ENCODE measurements around the gene DNAI1. TPM values are rescaled to one million over a fixed set of nuclear protein-coding genes. Genes with fewer than 3 reads are reported as not detected.

Gene DNAI1
- total RNA-seq, 1 donor from 2014 or later: not detected

DNA sequence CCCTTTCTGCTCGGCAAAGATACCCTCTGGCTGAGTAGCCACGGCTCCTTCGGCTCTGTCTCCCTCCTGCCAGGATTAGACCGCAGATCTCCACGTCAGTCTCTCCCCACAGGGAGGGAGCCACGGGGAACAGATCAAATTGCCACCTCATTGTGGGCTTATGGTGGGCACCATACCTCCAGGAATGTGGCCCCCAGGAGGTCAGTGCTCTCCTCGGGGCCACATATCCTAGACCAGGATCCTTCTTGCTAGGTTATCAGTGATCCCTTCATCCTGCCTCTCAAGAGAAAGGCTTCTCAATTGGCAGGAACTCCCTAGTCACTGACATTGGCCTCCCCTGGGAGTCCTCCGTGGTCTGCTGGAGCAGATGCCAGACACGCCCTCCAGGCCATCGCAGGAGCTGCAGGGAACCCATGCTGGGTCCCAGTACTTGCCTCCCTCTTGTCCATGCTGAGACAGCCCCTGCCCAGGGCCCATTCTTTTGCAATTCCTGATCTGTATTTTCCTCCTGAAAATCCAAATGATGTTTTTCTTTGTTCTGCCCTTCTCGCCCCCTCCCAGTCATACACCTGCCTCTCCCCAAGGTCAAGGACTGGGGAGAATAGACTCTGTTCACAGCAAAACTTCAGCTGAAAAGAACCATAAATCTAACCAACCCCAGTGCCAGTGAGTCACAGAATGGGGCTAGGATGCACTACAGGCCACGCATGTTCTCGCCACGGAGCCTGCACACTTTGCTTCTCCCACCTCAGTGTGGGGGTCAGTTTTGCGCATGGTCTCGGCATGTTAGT is 95.8 kb downstream of the DNAI1 start:
- Histone ChIP-seq H3K4me1 (peaks cover 8% of the 10 kb centered on the region), H3K4me3 (no peak overlapping the region), H3K27ac (replicated peaks) (no peak overlapping the region), H3K27me3 (ENCODE audit: low read depth) (peaks cover 10% of the 10 kb centered on the region), H3K36me3 (no peaks in the 10 kb centered on the region), H3K9me3 (replicated peaks) (no peaks in the 10 kb centered on the region)
- no peak for DNase-seq
- TF ChIP-seq, protein P1, sequence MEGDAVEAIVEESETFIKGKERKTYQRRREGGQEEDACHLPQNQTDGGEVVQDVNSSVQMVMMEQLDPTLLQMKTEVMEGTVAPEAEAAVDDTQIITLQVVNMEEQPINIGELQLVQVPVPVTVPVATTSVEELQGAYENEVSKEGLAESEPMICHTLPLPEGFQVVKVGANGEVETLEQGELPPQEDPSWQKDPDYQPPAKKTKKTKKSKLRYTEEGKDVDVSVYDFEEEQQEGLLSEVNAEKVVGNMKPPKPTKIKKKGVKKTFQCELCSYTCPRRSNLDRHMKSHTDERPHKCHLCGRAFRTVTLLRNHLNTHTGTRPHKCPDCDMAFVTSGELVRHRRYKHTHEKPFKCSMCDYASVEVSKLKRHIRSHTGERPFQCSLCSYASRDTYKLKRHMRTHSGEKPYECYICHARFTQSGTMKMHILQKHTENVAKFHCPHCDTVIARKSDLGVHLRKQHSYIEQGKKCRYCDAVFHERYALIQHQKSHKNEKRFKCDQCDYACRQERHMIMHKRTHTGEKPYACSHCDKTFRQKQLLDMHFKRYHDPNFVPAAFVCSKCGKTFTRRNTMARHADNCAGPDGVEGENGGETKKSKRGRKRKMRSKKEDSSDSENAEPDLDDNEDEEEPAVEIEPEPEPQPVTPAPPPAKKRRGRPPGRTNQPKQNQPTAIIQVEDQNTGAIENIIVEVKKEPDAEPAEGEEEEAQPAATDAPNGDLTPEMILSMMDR (IDR thresholded peaks at IDR 0.05; ENCODE audit: borderline replicate concordance): no peak
- intact Hi-C loops (cut with micrococcal nuclease): no loop called here

DNA sequence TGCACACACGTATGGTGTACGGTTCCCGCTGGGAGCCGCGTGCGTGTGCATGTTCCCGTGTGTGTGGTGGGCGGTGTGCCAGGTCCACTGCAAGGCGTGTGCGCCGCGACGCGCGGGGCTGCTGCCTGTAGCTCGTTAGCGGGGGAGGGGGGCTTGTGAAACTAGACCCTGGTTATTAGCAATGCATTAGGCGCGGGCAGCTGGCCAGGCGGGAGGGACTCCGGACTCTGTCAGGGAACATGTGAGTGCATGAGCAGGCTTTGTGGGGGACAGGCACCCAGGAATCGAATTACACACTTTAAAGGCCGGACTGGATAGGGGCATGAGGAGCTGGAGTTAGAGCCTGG is 96.4 kb downstream of the DNAI1 start:
- Histone ChIP-seq H3K27me3 (ENCODE audit: low read depth) (peaks cover 15% of the 10 kb centered on the region), H3K36me3 (no peaks in the 10 kb centered on the region), H3K4me1 (peaks cover 14% of the 10 kb centered on the region), H3K27ac (replicated peaks) (no peak overlapping the region), H3K9me3 (replicated peaks) (no peaks in the 10 kb centered on the region), H3K4me3 (no peak overlapping the region)
- intact Hi-C loops (cut with micrococcal nuclease): no loop called here
- TF ChIP-seq, protein P1 (IDR thresholded peaks at IDR 0.05; ENCODE audit: borderline replicate concordance): no peak
- DNase-seq: no peak

DNA sequence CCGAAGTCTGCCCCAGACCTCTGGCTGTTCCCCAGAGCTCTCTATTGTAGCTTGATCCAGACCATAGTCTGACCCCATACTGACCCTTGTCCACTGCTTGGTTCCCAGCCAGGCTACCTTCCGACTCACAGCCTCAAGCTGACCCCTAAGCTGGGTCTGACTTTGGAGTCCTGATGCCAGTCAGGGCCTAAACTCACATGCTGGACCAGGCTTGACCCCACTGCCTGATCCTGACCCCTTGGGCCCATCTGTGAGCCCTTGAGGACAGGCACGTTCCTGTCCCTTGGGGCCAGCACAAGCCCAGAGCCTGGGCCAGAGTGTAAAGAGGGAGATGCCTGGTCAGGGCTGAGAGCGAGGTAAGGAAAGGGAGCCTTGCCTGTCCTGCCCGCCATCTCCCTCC is 96.9 kb downstream of the DNAI1 start:
- H3K4me3 ChIP-seq: no peak overlapping the region
- no peak for DNase-seq
- TF ChIP-seq, protein P1 (IDR thresholded peaks at IDR 0.05; ENCODE audit: borderline replicate concordance): no peak
- H3K9me3 ChIP-seq (replicated peaks): no peaks in the 10 kb centered on the region
- peaks cover 18% of the 10 kb centered on the region for H3K27me3 ChIP-seq (ENCODE audit: low read depth)
- H3K27ac ChIP-seq (replicated peaks): no peak overlapping the region
- H3K4me1 ChIP-seq: peaks cover 19% of the 10 kb centered on the region
- H3K36me3 ChIP-seq: no peaks in the 10 kb centered on the region
- intact Hi-C loops (cut with micrococcal nuclease): no loop called here

DNA sequence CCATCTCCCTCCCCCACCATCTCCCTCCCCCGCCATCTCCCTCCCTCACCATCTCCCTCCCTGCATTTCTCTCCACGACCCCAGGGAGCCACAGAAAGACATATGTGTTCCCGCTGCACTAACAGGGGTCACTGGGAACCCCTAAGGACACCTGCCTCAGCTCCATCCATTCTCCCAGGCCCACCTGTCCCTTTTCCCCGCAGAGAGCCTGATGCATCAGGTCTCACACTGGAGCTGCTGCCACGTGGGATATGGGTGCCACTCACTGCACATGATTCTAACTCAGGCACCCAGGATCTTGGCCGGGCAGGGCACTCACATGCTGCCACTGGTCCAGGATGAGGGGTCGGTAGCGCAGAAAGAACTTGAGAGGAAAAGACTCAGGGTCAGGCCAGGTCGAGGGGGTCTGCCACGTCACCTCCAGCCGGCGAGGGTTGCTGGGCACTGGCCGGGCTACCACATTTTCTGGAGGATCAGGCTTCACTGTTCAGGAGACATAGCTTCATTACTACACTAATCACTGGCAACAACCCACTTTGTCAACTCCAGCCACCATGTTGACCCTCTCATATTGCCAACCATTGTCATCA is 97.4 kb downstream of the DNAI1 start:
- Histone ChIP-seq H3K4me3 (no peak overlapping the region), H3K9me3 (replicated peaks) (no peaks in the 10 kb centered on the region), H3K36me3 (no peaks in the 10 kb centered on the region), H3K27ac (replicated peaks) (no peak overlapping the region), H3K4me1 (peaks cover 25% of the 10 kb centered on the region), H3K27me3 (ENCODE audit: low read depth) (peaks cover 23% of the 10 kb centered on the region)
- intact Hi-C loops (cut with micrococcal nuclease): no loop called here
- TF ChIP-seq, protein P1 (IDR thresholded peaks at IDR 0.05; ENCODE audit: borderline replicate concordance): no peak
- no peak for DNase-seq

DNA sequence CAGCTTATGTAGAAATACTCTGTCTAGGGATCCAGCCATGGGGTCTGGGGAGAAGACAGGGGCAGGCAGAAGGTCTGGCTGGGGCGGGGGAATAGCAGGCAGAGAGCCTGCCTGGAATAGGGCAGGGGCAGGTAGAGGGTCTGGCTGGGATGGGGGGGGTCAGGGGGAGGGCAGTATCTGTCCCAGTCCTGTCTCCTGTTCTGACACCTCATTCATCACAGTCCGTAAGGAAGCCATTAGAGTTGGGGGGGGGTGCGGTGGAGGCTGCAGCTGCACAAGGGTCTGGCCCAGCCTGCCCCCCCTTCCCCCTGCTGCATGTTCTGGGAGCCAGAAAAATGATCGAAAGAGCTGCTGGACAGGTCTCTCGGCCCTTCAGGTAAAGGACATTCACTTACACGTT is 98.3 kb downstream of the DNAI1 start:
- no peak for DNase-seq
- Histone ChIP-seq H3K4me1 (peaks cover 26% of the 10 kb centered on the region), H3K36me3 (no peaks in the 10 kb centered on the region), H3K27me3 (ENCODE audit: low read depth) (peaks cover 25% of the 10 kb centered on the region), H3K27ac (replicated peaks) (no peak overlapping the region), H3K4me3 (no peak overlapping the region), H3K9me3 (replicated peaks) (no peaks in the 10 kb centered on the region)
- intact Hi-C loops (cut with micrococcal nuclease): no loop called here
- TF ChIP-seq, protein P1 (IDR thresholded peaks at IDR 0.05; ENCODE audit: borderline replicate concordance): no peak
